HFF-Myc (cell line): ENCODE data around the gene DKK3.

Experiments used
- DNase-seq: peaks from one replicate; pipeline ENCODE4 v3.0.0-alpha.2; 2011; ENCODE audit warnings: low read depth; ENCODE audit errors: extremely low read depth
- H3K4me3 ChIP-seq: replicated peaks from 2 replicates; pipeline ENCODE4 v1.5.1; 2011; ENCODE audit warnings: low read depth, mild to moderate bottlenecking, control low read depth, low read length
- CTCF ChIP-seq: IDR thresholded peaks from 2 replicates; pipeline ENCODE4 v1.5.1; 2012; ENCODE audit warnings: mild to moderate bottlenecking, low read depth, low read length, control low read depth; ENCODE audit errors: missing control alignments

The DKK3 gene

GRCh38 chr11:11982461-11982860 is 26.0 kb downstream of the DKK3 start:
- H3K4me3 ChIP-seq = no peak overlapping the region
- no peak for TF ChIP-seq CTCF
- DNase-seq = no peak

DNA sequence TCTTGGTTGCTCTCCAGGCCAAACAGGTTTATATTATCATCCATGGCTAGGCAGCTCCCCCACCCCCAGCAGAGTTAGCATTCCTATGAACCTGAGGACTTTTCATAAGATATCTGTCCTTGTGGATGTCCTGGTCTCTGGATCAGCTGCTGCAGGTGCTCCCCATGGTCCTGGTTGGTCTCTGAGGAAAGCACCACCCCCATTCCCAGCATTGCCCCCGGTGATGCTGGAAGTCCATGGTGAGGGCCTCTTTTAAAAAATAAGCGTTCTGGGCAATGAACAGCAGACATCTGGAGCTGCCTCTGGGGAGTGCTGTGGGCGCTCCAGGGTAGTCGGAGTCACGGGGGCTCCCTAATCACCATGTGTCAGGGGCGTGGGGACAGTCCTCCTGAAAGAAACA is 26.6 kb downstream of the DKK3 start:
- H3K4me3 ChIP-seq = no peak overlapping the region
- no peak for DNase-seq
- TF ChIP-seq CTCF = no peak

DNA sequence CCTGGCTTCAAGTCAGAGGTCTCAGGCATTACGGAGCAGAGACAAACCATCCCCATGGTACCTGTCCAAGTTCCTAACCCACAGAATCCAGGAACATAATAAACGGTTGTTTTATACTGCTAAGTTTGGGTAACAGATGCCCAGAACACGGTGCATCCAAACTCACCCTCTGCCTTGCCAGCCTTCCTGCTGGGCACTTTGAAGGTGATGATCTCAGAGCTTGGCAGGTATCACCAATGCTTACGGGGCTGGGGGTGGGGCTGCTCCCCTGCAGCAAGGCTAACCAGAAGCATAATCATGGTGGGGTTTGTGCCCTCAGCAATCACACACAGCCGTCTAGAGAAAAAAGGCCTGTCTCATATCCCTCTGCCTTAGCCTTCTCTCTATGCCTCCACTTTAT is 27.1 kb downstream of the DKK3 start:
- TF ChIP-seq CTCF = no peak
- no peak for DNase-seq
- H3K4me3 ChIP-seq = no peak overlapping the region

- no peak for DNase-seq
- no peak overlapping the region for H3K4me3 ChIP-seq
- TF ChIP-seq CTCF = no peak
These were observed 27.6 kb downstream of the DKK3 start for GRCh38 chr11:11980841-11981308.

GRCh38 chr11:11980200-11980599 is 28.2 kb downstream of the DKK3 start:
- DNase-seq = no peak
- no peak overlapping the region for H3K4me3 ChIP-seq
- TF ChIP-seq CTCF = no peak

- H3K4me3 ChIP-seq = no peak overlapping the region
- no peak for TF ChIP-seq CTCF
- DNase-seq = no peak
These were observed 28.8 kb downstream of the DKK3 start for GRCh38 chr11:11979488-11980117.
